OCI-LY1 (cell line): ENCODE results near the gene OTOS.

Source experiments
- EZH2 ChIP-seq: fragments of 200-600 bp; sonication (generic), shearing (Covaris generic); IDR thresholded peaks from 2 replicates; pipeline ENCODE4 v1.8.0; 2017; ENCODE audit warnings: borderline replicate concordance, mixed run types, mild to moderate bottlenecking, antibody characterized with exemption, low read length, moderate library complexity, mixed read lengths
- TF ChIP-seq, protein P1 (sequence below): fragments of 200-600 bp; sonication (generic), shearing (Covaris generic); IDR thresholded peaks from 2 replicates; pipeline ENCODE4 v1.5.1; 2017; ENCODE audit warnings: mild to moderate bottlenecking, antibody characterized with exemption, low read length, moderate library complexity, mixed read lengths

DNA sequence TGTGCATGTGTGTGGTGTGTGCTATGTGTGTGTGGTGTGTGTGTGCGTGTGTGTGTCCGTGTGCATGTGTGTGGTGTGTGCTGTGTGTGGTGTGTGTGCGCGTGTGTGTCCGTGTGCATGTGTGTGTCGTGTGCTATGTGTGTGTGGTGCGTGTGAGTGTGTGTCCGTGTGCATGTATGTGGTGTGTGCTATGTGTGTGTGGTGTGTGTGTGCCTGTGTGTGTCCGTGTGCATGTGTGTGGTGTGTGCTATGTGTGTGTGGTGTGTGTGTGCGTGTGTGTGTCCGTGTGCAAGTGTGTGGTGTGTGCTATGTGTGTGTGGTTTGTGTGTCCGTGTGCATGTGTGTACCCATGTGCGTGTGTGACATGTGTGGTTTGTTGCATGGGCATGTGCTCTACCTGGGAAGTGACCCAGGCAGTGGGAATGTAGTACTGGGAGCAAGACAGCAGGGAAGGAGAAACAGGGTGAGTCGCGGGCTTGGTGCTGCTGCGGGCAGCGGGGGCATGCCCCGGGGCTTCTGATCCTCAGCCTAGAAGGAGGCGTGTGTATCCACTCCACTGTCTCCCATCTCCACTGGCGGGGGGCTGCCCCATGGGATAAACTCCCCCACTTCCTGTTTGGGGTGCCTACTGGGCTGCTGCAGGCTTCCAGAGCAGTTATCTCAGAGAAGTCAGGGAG lies 7.6 kb upstream of the OTOS start:
- TF ChIP-seq, protein P1, sequence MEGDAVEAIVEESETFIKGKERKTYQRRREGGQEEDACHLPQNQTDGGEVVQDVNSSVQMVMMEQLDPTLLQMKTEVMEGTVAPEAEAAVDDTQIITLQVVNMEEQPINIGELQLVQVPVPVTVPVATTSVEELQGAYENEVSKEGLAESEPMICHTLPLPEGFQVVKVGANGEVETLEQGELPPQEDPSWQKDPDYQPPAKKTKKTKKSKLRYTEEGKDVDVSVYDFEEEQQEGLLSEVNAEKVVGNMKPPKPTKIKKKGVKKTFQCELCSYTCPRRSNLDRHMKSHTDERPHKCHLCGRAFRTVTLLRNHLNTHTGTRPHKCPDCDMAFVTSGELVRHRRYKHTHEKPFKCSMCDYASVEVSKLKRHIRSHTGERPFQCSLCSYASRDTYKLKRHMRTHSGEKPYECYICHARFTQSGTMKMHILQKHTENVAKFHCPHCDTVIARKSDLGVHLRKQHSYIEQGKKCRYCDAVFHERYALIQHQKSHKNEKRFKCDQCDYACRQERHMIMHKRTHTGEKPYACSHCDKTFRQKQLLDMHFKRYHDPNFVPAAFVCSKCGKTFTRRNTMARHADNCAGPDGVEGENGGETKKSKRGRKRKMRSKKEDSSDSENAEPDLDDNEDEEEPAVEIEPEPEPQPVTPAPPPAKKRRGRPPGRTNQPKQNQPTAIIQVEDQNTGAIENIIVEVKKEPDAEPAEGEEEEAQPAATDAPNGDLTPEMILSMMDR = no peak
- TF ChIP-seq EZH2 = no peak
